Tibial artery (tissue), 4 donors: ENCODE data around the gene IGSF11.
"Not testable (repeated sequence)": the region's sequence is repeated elsewhere in the genome, so short reads cannot be mapped to it uniquely, and the experiment has no call there.

Experiments used
- DNase-seq, 2 donors: peaks; one replicate each; pipeline ENCODE4 v3.0.0-alpha.2; 2019
- H3K27ac ChIP-seq, 2 donors: fragments of 200-600 bp; sonication (generic) in 1 of 2; 1 replicate in 1 of 2; 2 replicates in 1 of 2; pipeline ENCODE4 v1.5.1; 2018 to 2019; ENCODE audit warnings: mild to moderate bottlenecking in 1 of 2
- H3K27me3 ChIP-seq, 2 donors: fragments of 200-600 bp; sonication (generic) in 1 of 2; one replicate each; pipeline versions ENCODE4 v1.5.1 to v1.6.0; 2016 to 2019
- H3K36me3 ChIP-seq, 3 donors: fragments of 200-600 bp; sonication (generic) in 2 of 3; one replicate each; pipeline ENCODE4 v1.5.1; 2016 to 2019; ENCODE audit warnings: mild to moderate bottlenecking in 2 of 3
- H3K4me1 ChIP-seq, 4 donors: fragments of 200-600 bp; sonication (generic) in 2 of 4; 1 replicate in 3 of 4; 2 replicates in 1 of 4; pipeline ENCODE4 v1.5.1; 2016 to 2019
- H3K4me3 ChIP-seq, 2 donors: fragments of 200-600 bp; sonication (generic) in 1 of 2; 1 replicate in 1 of 2; 2 replicates in 1 of 2; pipeline ENCODE4 v1.5.1; 2018 to 2019; ENCODE audit warnings: mild to moderate bottlenecking in 2 of 2
- H3K9me3 ChIP-seq, 3 donors: fragments of 200-600 bp; sonication (generic) in 1 of 3; one replicate each; pipeline ENCODE4 v1.5.1; 2016 to 2019
- CTCF ChIP-seq, 2 experiments: fragments of 200-600 bp in 1 of 2; fragments of 450-650 bp in 1 of 2; IDR thresholded peaks; one replicate each; pipeline ENCODE4 v1.5.1; 2017 to 2019; ENCODE audit warnings: antibody characterized with exemption in 2 of 2, mild to moderate bottlenecking in 1 of 2, moderate library complexity in 1 of 2
- intact Hi-C: fragments of 100-400 bp; cut with DNase I; formaldehyde crosslinking; loops from one replicate; pipeline ENCODE4 v1.15.0; 2023; ENCODE audit warnings: low total_unique reads

IGSF11 gene

GRCh38 chr3:119034256-119035013, at the start of gene IGSF11:
TSS of gene IGSF11 (minus strand) at chr3:119034846. CDS start at chr3:119034582, 264 bp downstream.
- H3K9me3 ChIP-seq = no peaks in the 10 kb centered on the region
- no peaks in the 10 kb centered on the region for H3K36me3 ChIP-seq
- peak; percentile 19 to 65 for DNase-seq
- peak; percentile 27 to 45 for TF ChIP-seq CTCF (IDR thresholded peaks at IDR 0.05)
- peak within 1 kb of the TSS; percentile 49 to 57 for H3K4me3 ChIP-seq
- peaks cover 0 to 14% of the 10 kb centered on the region in 2 donors for H3K27me3 ChIP-seq
- intact Hi-C loops = no loop called here
- H3K27ac ChIP-seq = no peak within 1 kb of the TSS
- H3K4me1 ChIP-seq = peaks cover 4 to 14% (median 8%) of the 10 kb centered on the region in 4 donors

DNA sequence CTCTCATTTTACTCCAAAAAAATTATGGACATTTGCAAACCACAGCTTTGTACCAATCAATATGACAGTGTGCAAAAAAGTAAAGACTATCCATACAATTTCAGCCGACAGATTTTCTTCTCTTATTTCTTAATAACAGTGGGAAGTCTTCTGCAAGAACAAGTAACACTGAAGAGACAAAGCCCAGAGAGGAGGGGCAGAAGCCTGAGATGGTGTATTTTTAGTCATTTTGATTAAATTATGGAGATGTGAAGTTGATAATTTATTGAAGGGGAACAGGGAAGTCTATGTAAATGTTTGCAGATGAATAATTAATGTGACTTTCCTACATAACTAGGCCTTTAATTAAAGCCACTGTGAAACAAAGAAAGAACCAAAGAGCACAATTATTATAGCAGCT, 45.7 kb upstream of the IGSF11 start:
- H3K27ac ChIP-seq = no peak overlapping the region
- intact Hi-C loops = no loop called here
- no peaks in the 10 kb centered on the region for H3K4me1 ChIP-seq
- H3K4me3 ChIP-seq = no peak overlapping the region
- H3K27me3 ChIP-seq = no peaks in the 10 kb centered on the region
- H3K9me3 ChIP-seq = no peaks in the 10 kb centered on the region
- no peaks in the 10 kb centered on the region for H3K36me3 ChIP-seq
- no peak for TF ChIP-seq CTCF (IDR thresholded peaks at IDR 0.05)
- no peak for DNase-seq

DNA sequence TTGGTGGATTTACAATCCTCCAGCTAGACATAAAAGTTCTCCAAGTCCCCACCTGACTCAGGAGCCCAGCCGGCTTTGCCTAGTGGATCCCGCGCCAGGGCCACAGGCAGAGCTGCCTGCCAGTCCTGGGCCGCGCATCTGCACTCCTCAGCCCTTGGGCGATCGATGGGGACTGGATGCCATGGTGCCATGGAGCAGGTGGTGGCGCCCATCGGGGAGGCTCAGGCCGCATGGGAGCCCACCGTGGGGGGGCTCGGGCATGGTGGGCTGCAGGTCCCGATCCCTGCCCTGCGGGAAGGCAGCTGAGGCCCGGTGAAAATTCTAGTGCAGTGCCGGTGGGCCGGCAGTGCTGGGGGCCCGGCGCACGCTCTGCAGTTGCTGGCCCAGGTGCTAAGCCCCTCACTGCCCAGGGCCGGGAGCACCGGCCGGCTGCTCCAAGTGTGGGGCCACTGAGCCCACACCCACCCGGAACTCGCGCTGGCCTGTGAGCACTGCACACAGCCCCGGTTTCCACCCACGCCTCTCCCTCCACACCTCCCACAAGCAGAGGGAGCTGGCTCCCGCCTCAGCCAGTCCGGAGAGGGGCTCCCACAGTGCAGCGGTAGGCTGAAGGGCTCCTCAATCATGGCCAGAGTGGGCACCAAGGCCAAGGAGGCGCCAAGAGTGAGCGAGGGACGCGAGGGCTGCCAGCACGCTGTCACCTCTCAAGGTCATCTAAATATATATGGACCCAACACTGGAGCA, 38.8 kb upstream of the IGSF11 start:
- no peak for DNase-seq
- H3K36me3 ChIP-seq = no peaks in the 10 kb centered on the region
- no peak overlapping the region for H3K27ac ChIP-seq
- H3K27me3 ChIP-seq = no peaks in the 10 kb centered on the region
- intact Hi-C loops = no loop called here
- no peak overlapping the region for H3K4me3 ChIP-seq
- no peak for TF ChIP-seq CTCF (IDR thresholded peaks at IDR 0.05)
- peaks cover 0 to 5% (median 0%) of the 10 kb centered on the region in 3 donors for H3K9me3 ChIP-seq
- no peaks in the 10 kb centered on the region for H3K4me1 ChIP-seq

DNA sequence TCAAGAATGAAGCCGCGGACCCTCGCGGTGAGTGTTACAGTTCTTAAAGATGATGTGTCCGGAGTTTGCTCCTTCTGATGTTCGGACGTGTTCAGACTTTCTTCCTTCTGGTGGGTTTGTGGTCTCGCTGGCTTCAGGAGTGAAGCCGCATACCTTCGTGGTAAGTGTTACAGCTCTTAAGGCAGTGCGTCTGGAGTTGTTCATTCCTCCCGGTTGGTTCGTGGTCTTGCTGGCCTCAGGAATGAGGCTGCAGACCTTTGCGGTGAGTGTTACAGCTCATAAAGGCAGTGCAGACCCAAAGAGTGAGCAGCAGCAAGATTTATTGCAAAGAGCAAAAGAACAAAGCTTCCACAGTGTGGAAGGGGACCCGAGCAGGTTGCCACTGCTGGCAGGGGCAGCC, 37.8 kb upstream of the IGSF11 start:
- H3K9me3 ChIP-seq, intact Hi-C loops, H3K4me3 ChIP-seq, H3K4me1 ChIP-seq, H3K36me3 ChIP-seq, DNase-seq, H3K27ac ChIP-seq, H3K27me3 ChIP-seq: not testable (repeated sequence)

- Histone ChIP-seq H3K27me3 (no peaks in the 10 kb centered on the region), H3K9me3 (peaks cover 0 to 5% (median 0%) of the 10 kb centered on the region in 3 donors), H3K36me3 (no peaks in the 10 kb centered on the region), H3K4me1 (no peaks in the 10 kb centered on the region), H3K4me3 (no peak overlapping the region), H3K27ac (no peak overlapping the region)
- TF ChIP-seq CTCF (IDR thresholded peaks at IDR 0.05) = no peak
- DNase-seq = no peak
- intact Hi-C loops = no loop called here
Observed at GRCh38 chr3:119069725-119070124, 35.1 kb upstream of the IGSF11 start.

DNA sequence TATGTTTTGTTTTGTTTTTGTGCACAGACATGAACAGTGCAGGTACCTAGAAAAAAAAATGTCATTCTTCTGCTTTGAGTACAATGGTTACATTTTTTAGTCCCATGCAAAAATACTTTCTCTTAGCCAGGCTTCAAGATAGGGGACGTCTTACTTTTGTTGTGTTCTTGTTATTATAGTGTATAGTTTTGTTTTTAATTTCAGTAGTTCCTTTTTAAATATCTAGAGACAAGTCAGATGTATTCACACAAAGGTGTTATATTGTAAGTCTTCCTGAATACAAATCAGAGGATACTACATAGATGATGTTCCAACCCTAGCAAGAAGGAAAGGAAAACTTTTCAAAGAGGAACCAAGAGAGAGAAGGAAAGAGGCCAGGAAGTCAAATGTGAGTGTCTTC, 28.8 kb upstream of the IGSF11 start:
- intact Hi-C loops = no loop called here

More for the DNA sequence above, 28.8 kb upstream of the IGSF11 start:
- no peak for TF ChIP-seq CTCF (IDR thresholded peaks at IDR 0.05)
- Histone ChIP-seq H3K4me3 (no peak overlapping the region), H3K4me1 (no peaks in the 10 kb centered on the region), H3K36me3 (no peaks in the 10 kb centered on the region), H3K27me3 (no peaks in the 10 kb centered on the region), H3K9me3 (no peaks in the 10 kb centered on the region), H3K27ac (no peak overlapping the region)
- DNase-seq = no peak
